Measurements from ENCODE around the gene SEC24C.

The SEC24C gene

GRCh38 chr10:73815719-73816030 lies 71.5 kb downstream of the SEC24C start:
- DNase-seq: no peak

DNA sequence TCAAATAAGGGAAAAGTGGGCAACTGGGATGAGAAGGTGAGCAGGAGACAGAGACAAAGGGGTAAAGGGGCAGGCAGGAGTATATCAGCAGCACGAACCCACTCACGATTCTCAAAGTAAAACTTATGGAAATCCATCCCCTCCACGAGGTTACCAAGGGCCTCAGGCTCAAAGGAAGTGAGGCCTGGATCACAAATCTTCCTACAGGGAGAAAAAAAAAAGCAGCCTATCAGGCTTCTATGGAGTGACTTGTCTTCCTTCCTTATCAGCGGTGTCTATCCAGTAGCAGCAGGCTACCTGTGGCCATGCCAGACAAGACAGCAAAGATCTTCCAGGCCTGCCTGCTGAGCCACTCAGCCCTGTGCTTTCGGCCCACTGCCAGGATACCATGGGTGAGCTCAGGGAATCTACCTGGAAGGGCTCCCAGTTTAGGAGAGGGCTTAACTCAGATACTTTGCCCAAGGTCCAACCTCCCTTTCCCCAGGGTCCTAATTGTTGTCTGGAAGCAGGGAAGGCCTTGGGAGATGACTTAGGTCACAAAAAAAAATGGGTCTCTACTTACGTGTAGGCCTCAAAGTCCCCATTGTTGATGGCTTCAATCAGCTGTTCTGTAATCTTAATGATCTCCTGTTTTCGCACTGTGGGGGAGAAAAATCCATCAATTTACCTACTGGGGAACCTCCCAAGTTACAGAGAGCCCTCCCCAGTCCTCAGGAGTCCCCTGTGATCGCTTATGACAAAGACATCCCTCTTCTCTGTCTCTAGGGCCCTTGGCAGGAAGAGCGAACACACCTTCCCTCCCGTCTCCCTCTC lies 73.0 kb downstream of the SEC24C start:
- no peak for DNase-seq

DNA sequence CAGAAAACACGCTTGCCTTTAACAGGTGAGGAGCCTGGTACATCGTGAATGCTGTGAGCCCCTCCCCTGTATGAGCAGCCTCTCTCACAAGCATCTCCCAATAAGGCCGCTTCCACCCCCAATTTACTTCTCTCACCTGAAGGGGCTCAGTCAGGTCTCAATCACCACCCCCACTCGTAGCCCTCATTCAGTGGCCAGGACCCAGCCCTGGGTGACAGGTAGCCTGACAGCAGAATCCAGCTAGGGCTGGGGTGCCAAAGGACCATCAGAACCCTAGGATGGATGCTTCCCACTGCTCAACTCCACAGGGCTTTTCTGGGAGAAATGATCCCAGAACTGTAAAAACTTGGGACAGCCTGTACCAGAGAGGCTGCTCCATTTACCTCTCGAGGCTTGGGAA lies 73.7 kb downstream of the SEC24C start:
- no peak for DNase-seq

DNA sequence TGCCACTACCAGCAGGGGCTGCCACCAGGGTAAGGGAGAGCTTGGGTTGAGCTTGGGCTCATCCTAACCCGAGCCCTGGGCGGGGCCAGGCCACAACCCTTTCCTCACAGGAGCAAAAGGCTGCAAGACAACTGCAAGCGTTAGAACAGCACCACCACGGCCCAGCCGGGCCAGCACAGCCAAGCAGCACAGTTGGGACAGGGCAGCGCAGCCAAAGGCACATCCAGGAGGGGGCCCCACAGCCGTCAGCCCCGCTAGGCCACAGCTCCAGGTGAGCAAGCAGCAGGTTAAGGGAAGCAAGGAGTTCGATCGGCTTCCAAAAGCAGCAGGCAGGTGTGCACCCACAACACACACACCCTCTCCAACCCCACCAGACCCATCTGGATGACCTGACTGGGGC lies 74.2 kb downstream of the SEC24C start:
- no peak for DNase-seq

GRCh38 chr10:73819081-73819480 lies 74.9 kb downstream of the SEC24C start:
- no peak for DNase-seq

- DNase-seq: no peak
Observed at GRCh38 chr10:73819513-73820093, 75.4 kb downstream of the SEC24C start.

All from RPMI8226 (cell line).